GM19351 (cell line): Measurements from ENCODE around the gene PSMB7.
"Not testable (repeated sequence)": the region's sequence is repeated elsewhere in the genome, so short reads cannot be mapped to it uniquely, and the experiment has no call there.

Source experiments
- ATAC-seq: cut with Tn5 transposase; IDR thresholded peaks from one replicate; pipeline ENCODE4 v1.9.1; 2021; ENCODE audit warnings: mild to moderate bottlenecking, moderate library complexity; ENCODE audit not compliant: unreplicated experiment

PSMB7 gene

GRCh38 chr9:124443625-124444024, 28.4 kb upstream of the PSMB7 start:
- ATAC-seq, result no peak

GRCh38 chr9:124442826-124443225, 27.6 kb upstream of the PSMB7 start:
- ATAC-seq, result no peak

- ATAC-seq, result no peak
Observed at GRCh38 chr9:124442379-124442778, 27.1 kb upstream of the PSMB7 start.

GRCh38 chr9:124441291-124441690, 26.0 kb upstream of the PSMB7 start:
- ATAC-seq, result no peak

GRCh38 chr9:124440786-124441185, 25.5 kb upstream of the PSMB7 start:
- no peak for ATAC-seq

- no peak for ATAC-seq
Observed at GRCh38 chr9:124439686-124440243, 24.5 kb upstream of the PSMB7 start.

- ATAC-seq, result no peak
Observed at GRCh38 chr9:124439086-124439485, 23.8 kb upstream of the PSMB7 start.

GRCh38 chr9:124438091-124438490, 22.8 kb upstream of the PSMB7 start:
- no peak for ATAC-seq

GRCh38 chr9:124437086-124437485, 21.8 kb upstream of the PSMB7 start:
- ATAC-seq, result no peak

GRCh38 chr9:124436320-124436719, 21.1 kb upstream of the PSMB7 start:
- no peak for ATAC-seq

GRCh38 chr9:124429530-124429867, 14.3 kb upstream of the PSMB7 start:
- ATAC-seq, result no peak

GRCh38 chr9:124428751-124429529, 13.7 kb upstream of the PSMB7 start:
- no peak for ATAC-seq

GRCh38 chr9:124427281-124427680, 12.0 kb upstream of the PSMB7 start:
- no peak for ATAC-seq

- ATAC-seq, result no peak
Observed at GRCh38 chr9:124426361-124426760, 11.1 kb upstream of the PSMB7 start.

- ATAC-seq, result not testable (repeated sequence)
Observed at GRCh38 chr9:124425733-124426132, 10.5 kb upstream of the PSMB7 start.

GRCh38 chr9:124423591-124423990, 8.3 kb upstream of the PSMB7 start:
- no peak for ATAC-seq

- no peak for ATAC-seq
Observed at GRCh38 chr9:124423155-124423554, 7.9 kb upstream of the PSMB7 start.

GRCh38 chr9:124420991-124421543, 5.8 kb upstream of the PSMB7 start:
- ATAC-seq, result no peak

GRCh38 chr9:124419832-124420489, 4.7 kb upstream of the PSMB7 start:
- no peak for ATAC-seq

GRCh38 chr9:124415852-124416484, 726 bp upstream of the PSMB7 start:
- ATAC-seq, result peak; percentile 8

- no peak for ATAC-seq
Observed at GRCh38 chr9:124414612-124415011, 630 bp downstream of the PSMB7 start.

GRCh38 chr9:124412228-124412575, 3.0 kb downstream of the PSMB7 start:
- no peak for ATAC-seq
